H1 (cell line): ENCODE results near the gene RANBP17. TPM values are rescaled to one million over a fixed set of nuclear protein-coding genes. Genes with fewer than 3 reads are reported as not detected.

Experiments
- CTCF ChIA-PET: fragments of 300-600 bp; sonication (Branson Sonifier 250); formaldehyde crosslinking; loops from one replicate; lab custom pipeline; 2021; ENCODE audit not compliant: partially characterized antibody; lab: Charles Lee
- POLR2A ChIA-PET: fragments of 300-600 bp; sonication (Branson Sonifier 250); formaldehyde crosslinking; loops from one replicate; lab custom pipeline; 2021; ENCODE audit warnings: inconsistent platforms; ENCODE audit not compliant: partially characterized antibody; lab: Charles Lee
- DNase-seq, 2 experiments: peaks; one replicate each; pipeline versions ENCODE4 v3.0.0 to v3.0.0-alpha.2; 2010 to 2022; ENCODE audit warnings: low spot score in 2 of 2, low read depth in 1 of 2, mixed read lengths in 1 of 2
- FAIRE-seq: peaks from 2 replicates; lab custom pipeline; 2011; peaks lifted over from hg19 to GRCh38; lab: Jason Lieb, UNC
- H2AFZ ChIP-seq: 2 replicates; pipeline ENCODE4 v1.8.1; 2012; ENCODE audit warnings: low read length, inconsistent platforms
- H2AK5ac ChIP-seq: 2 replicates; pipeline ENCODE4 v1.6.1; 2013; ENCODE audit warnings: low read depth, low read length
- H2BK120ac ChIP-seq: replicated peaks from 2 replicates; pipeline ENCODE3; 2013; ENCODE audit warnings: low read depth, low read length, inconsistent platforms
- H2BK12ac ChIP-seq: 2 replicates; pipeline ENCODE4 v1.6.1; 2013; ENCODE audit warnings: low read depth, low read length
- H2BK15ac ChIP-seq: 2 replicates; pipeline ENCODE4 v1.6.1; 2013; ENCODE audit warnings: low read length
- H2BK20ac ChIP-seq: 2 replicates; pipeline ENCODE4 v1.6.1; 2013; ENCODE audit warnings: low read length
- H2BK5ac ChIP-seq: 2 replicates; pipeline ENCODE4 v1.6.1; 2013; ENCODE audit warnings: low read depth, low read length
- H3K14ac ChIP-seq: 2 replicates; pipeline ENCODE4 v1.6.1; 2013; ENCODE audit warnings: inconsistent platforms; ENCODE audit not compliant: insufficient read length
- H3K18ac ChIP-seq: 2 replicates; pipeline ENCODE4 v1.6.1; 2013; ENCODE audit warnings: low read length; ENCODE audit errors: extremely low read depth
- H3K23ac ChIP-seq: 2 replicates; pipeline ENCODE4 v1.6.1; 2013; ENCODE audit warnings: inconsistent platforms; ENCODE audit not compliant: insufficient read length
- H3K23me2 ChIP-seq: 2 replicates; pipeline ENCODE4 v1.6.1; 2013; ENCODE audit warnings: low read depth, low read length
- H3K27ac ChIP-seq: 2 replicates; pipeline ENCODE4 v1.6.1; 2011; ENCODE audit warnings: low read depth, low read length, inconsistent platforms
- H3K27me3 ChIP-seq, 4 experiments: replicated peaks in 1 of 4; 1 replicate in 1 of 4; 2 replicates in 3 of 4; pipeline versions ENCODE4 v1.6.1 to v1.8.1; 2011 to 2013; ENCODE audit warnings: low read length in 3 of 4, mild to moderate bottlenecking in 3 of 4, inconsistent platforms in 2 of 4, mixed read lengths in 2 of 4, moderate library complexity in 1 of 4; ENCODE audit not compliant: control insufficient read depth in 3 of 4, insufficient read depth in 3 of 4; ENCODE audit errors: extremely low read depth in 1 of 4
- H3K36me3 ChIP-seq, 4 experiments: 2 replicates each; pipeline versions ENCODE4 v1.6.1 to v1.8.1; 2011 to 2013; ENCODE audit warnings: mild to moderate bottlenecking in 4 of 4, low read length in 3 of 4, moderate library complexity in 2 of 4, control low read depth in 1 of 4, inconsistent platforms in 1 of 4; ENCODE audit not compliant: insufficient read depth in 4 of 4, control insufficient read depth in 2 of 4
- H3K4ac ChIP-seq: replicated peaks from 2 replicates; pipeline ENCODE3; 2013; ENCODE audit warnings: low read length, low read depth, mixed read lengths, inconsistent platforms; ENCODE audit not compliant: insufficient read length
- H3K4me1 ChIP-seq, 4 experiments: replicated peaks in 1 of 4; 1 replicate in 1 of 4; 2 replicates in 3 of 4; pipeline versions ENCODE4 v1.6.1 to v1.8.1; 2011 to 2013; ENCODE audit warnings: low read length in 3 of 4, inconsistent platforms in 2 of 4, mixed read lengths in 1 of 4; ENCODE audit not compliant: insufficient read depth in 4 of 4, control insufficient read depth in 3 of 4
- H3K4me2 ChIP-seq, 2 experiments: 2 replicates each; pipeline versions ENCODE4 v1.6.1 to v1.8.1; 2011 to 2013; ENCODE audit warnings: low read depth in 2 of 2, low read length in 2 of 2, control low read depth in 1 of 2, inconsistent platforms in 1 of 2, mild to moderate bottlenecking in 1 of 2; ENCODE audit not compliant: insufficient read depth in 1 of 2
- H3K4me3 ChIP-seq, 4 experiments: fragments of 200-600, 300-600 bp in 1 of 4; sonication (generic), shearing (Covaris generic), sonication (Bioruptor Twin) in 1 of 4; 2 replicates each; pipeline versions ENCODE4 v1.5.1 to v1.8.1; 2011 to 2016; ENCODE audit warnings: low read length in 4 of 4, low read depth in 3 of 4, control low read depth in 2 of 4, inconsistent platforms in 2 of 4, mild to moderate bottlenecking in 2 of 4, mixed read lengths in 1 of 4, moderate library complexity in 1 of 4; ENCODE audit not compliant: insufficient read depth in 2 of 4; ENCODE audit errors: extremely low read depth in 1 of 4
- H3K56ac ChIP-seq: replicated peaks from 2 replicates; pipeline ENCODE3; 2013; ENCODE audit warnings: low read depth, mild to moderate bottlenecking, mixed read lengths, low read length, inconsistent platforms; ENCODE audit not compliant: insufficient read length
- H3K79me1 ChIP-seq: 2 replicates; pipeline ENCODE4 v1.6.1; 2013; ENCODE audit warnings: low read depth, low read length, control low read depth
- H3K79me2 ChIP-seq, 2 experiments: 2 replicates each; pipeline versions ENCODE4 v1.6.1 to v1.8.1; 2012 to 2013; ENCODE audit warnings: low read length in 2 of 2, mild to moderate bottlenecking in 2 of 2, inconsistent platforms in 1 of 2; ENCODE audit not compliant: insufficient read depth in 2 of 2, control insufficient read depth in 1 of 2
- H3K9ac ChIP-seq, 4 experiments: replicated peaks in 1 of 4; 1 replicate in 1 of 4; 2 replicates in 3 of 4; pipeline versions ENCODE4 v1.6.1 to v1.8.1; 2011 to 2013; ENCODE audit warnings: low read depth in 3 of 4, low read length in 3 of 4, control low read depth in 2 of 4, mild to moderate bottlenecking in 2 of 4, moderate library complexity in 2 of 4, inconsistent platforms in 1 of 4; ENCODE audit errors: extremely low read depth in 1 of 4
- H3K9me3 ChIP-seq, 2 experiments: 2 replicates each; pipeline versions ENCODE4 v1.6.1 to v1.8.1; 2012 to 2013; ENCODE audit warnings: mild to moderate bottlenecking in 2 of 2, moderate library complexity in 2 of 2, control low read depth in 1 of 2, inconsistent platforms in 1 of 2, low read depth in 1 of 2, low read length in 1 of 2, mixed read lengths in 1 of 2; ENCODE audit not compliant: insufficient read depth in 2 of 2
- H4K20me1 ChIP-seq, 2 experiments: replicated peaks in 1 of 2; 2 replicates each; pipeline versions ENCODE3 to v1.8.1; 2011 to 2013; ENCODE audit warnings: inconsistent platforms in 2 of 2, low read length in 2 of 2, mild to moderate bottlenecking in 1 of 2; ENCODE audit not compliant: insufficient read depth in 2 of 2, control insufficient read depth in 1 of 2
- H4K5ac ChIP-seq: 2 replicates; pipeline ENCODE4 v1.6.1; 2013; ENCODE audit warnings: low read length, low read depth, mixed read lengths, inconsistent platforms; ENCODE audit not compliant: insufficient read length
- H4K8ac ChIP-seq: 2 replicates; pipeline ENCODE4 v1.8.0; 2013; ENCODE audit warnings: mild to moderate bottlenecking, moderate library complexity, low read length, inconsistent platforms; ENCODE audit not compliant: insufficient read depth; ENCODE audit errors: extremely low read depth
- H4K91ac ChIP-seq: replicated peaks from 2 replicates; pipeline ENCODE3; 2013; ENCODE audit warnings: low read length, mixed read lengths, inconsistent platforms; ENCODE audit not compliant: insufficient read length
- HDAC6 ChIP-seq: IDR thresholded peaks from one replicate; pipeline ENCODE4 v1.7.1; 2012; ENCODE audit warnings: low read depth, mild to moderate bottlenecking, inconsistent platforms, low read length, moderate library complexity
- MAFK ChIP-seq: IDR thresholded peaks from 2 replicates; pipeline ENCODE4 v1.6.1; 2012; ENCODE audit warnings: low read depth, mild to moderate bottlenecking, improper control_type of control experiment, low read length
- SAP30 ChIP-seq: fragments of 300-600 bp; sonication (generic); IDR thresholded peaks from 2 replicates; pipeline ENCODE4 v1.7.1; 2012; ENCODE audit warnings: low read length, moderate library complexity, mild to moderate bottlenecking, inconsistent platforms; ENCODE audit not compliant: insufficient read depth, insufficient replicate concordance
- WGBS, 2 experiments: shearing (Covaris generic) in 1 of 2; methylation state at CpG; one replicate each; pipeline versions ENCODE4 v1.1.6 to v1.1.7; 2013 to 2015; ENCODE audit warnings: low lambda C conversion rate in 2 of 2, mixed read lengths in 2 of 2, inconsistent platforms in 1 of 2, low coverage in 1 of 2, missing lambda C conversion rate in 1 of 2; ENCODE audit not compliant: insufficient replicate concordance in 2 of 2, insufficient coverage in 1 of 2, insufficient read length in 1 of 2; ENCODE audit errors: extremely low coverage in 1 of 2, missing lambda C conversion rate in 1 of 2; 5-methylcytosine and 5-hydroxymethylcytosine counted together
- polyA plus RNA-seq, 7 experiments: library from polyadenylated mRNA; depleted of rRNA in 3 of 7; stranded (reverse) in 5 of 7; unstranded in 2 of 7; fragments of >200 nt in 5 of 7; fragments of 200-250 nt in 2 of 7; gene quantifications; 1 replicate in 5 of 7; 2 replicates in 1 of 7; 4 replicates in 1 of 7; pipeline versions ENCODE4 v1.2.1 to v1.2.3, GENCODE V29; 2011 to 2013; ENCODE audit warnings: missing spikeins in 2 of 7, mixed read lengths in 2 of 7
- total RNA-seq: library from RNA; stranded (reverse); fragmentation: NEBNext Ultra II Directional; extraction: Animal tissue kit (Norgen Biotek cat#: 25700); gene quantifications from 2 replicates; pipeline ENCODE4 v1.2.1, GENCODE V29; 2021

The RANBP17 gene
- total and polyA plus RNA-seq, 2 of the 8 experiments (the other 6 are each of a cell fraction or from before 2014, with no cell fraction given), result 8.6 to 21.3 TPM

GRCh38 chr5:171226864-171227263 is 365.0 kb downstream of the RANBP17 start:
- ChIA-PET CTCF (interaction anchor here (0.6 to 2.3 kb wide), 10 partner anchors 9 to 391 kb away, joined by 3 to 10 read pairs (median 4); no protein-coding TSS in a partner anchor), POLR2A (interaction anchor here (0.6 to 1.0 kb wide), 2 partner anchors 9 to 466 kb away, joined by 3 read pairs; no protein-coding TSS in a partner anchor)
- TF ChIP-seq MAFK (no peak), HDAC6 (no peak), SAP30 (no peak)
- Histone ChIP-seq H4K8ac (no peak overlapping the region), H2BK120ac (no peak overlapping the region), H4K20me1 (peaks cover 0 to 1% of the 10 kb centered on the region in 2 experiments), H2BK15ac (no peak overlapping the region), H2BK12ac (no peak overlapping the region), H4K91ac (no peak overlapping the region), H3K4me1 (peaks cover 0 to 5% (median 0%) of the 10 kb centered on the region in 4 experiments; a peak in 1 of 7 replicates), H3K4ac (no peak overlapping the region), H2BK20ac (no peak overlapping the region), H3K23ac (no peak overlapping the region), H2BK5ac (no peak overlapping the region), H4K5ac (no peak overlapping the region), H3K27me3 (no peaks in the 10 kb centered on the region), H3K9me3 (no peaks in the 10 kb centered on the region), H3K9ac (no peak overlapping the region), H3K14ac (no peak overlapping the region), H3K56ac (no peak overlapping the region), H3K36me3 (no peaks in the 10 kb centered on the region), H3K4me3 (no peak overlapping the region), H2AFZ (no peak overlapping the region), H3K27ac (no peak overlapping the region), H3K79me2 (no peaks in the 10 kb centered on the region), H3K4me2 (no peak overlapping the region), H2AK5ac (no peak overlapping the region), H3K79me1 (no peaks in the 10 kb centered on the region), H3K23me2 (no peaks in the 10 kb centered on the region), H3K18ac (no peak overlapping the region)
- DNase-seq, result no peak
- FAIRE-seq, result no peak
- 83% methylated on average over 1 of the region's 1 CpG; no CpG with 5 or more reads in 1 of the 2 experiments for WGBS, 2 experiments
